ENCODE measurements around the gene IL23A. TPM values are rescaled to one million over a fixed set of nuclear protein-coding genes. Genes with fewer than 3 reads are reported as not detected.
A peak's percentile ranks its signal among the peaks of the same experiment; 100 is the strongest.
"Not testable (repeated sequence)": the region's sequence is repeated elsewhere in the genome, so short reads cannot be mapped to it uniquely, and the experiment has no call there.

IL23A gene
- total RNA-seq, 2 donors from 2014 or later = not detected

- Histone ChIP-seq H3K36me3 (replicated peaks in 1 of 2; ENCODE audit: insufficient read depth in 1 of 2, low read depth in 2 of 2) (peaks cover 0 to 19% of the 10 kb centered on the region in 2 donors), H3K4me3 (peak overlapping the region; percentile 72 to 89), H3K27ac (peak overlapping the region; percentile 95 to 98 (median 97)), H3K9me3 (no peaks in the 10 kb centered on the region), H3K4me1 (peaks cover 22% of the 10 kb centered on the region), H3K27me3 (no peaks in the 10 kb centered on the region)
- DNase-seq (peak in 2 of 4 donors; percentile 15 to 16), ATAC-seq (no peak)
- 0 to 1% methylated on average over 1 to 11 of the region's 11 CpGs for WGBS, 2 donors
- intact Hi-C loops (cut with DNase I) = loop anchor here (10.0 kb wide), 1 partner anchor 140 kb away; the partner anchor contains the start of gene MIP
- no peak for TF ChIP-seq POLR2A (IDR thresholded peaks at IDR 0.05)
- TF ChIP-seq CTCF (IDR thresholded peaks at IDR 0.05) = no peak
Observed at GRCh38 chr12:56315249-56315621, 23.4 kb upstream of the IL23A start.

- ATAC-seq = peak; percentile 91
- peak within 1 kb of the TSS; percentile 95 to 98 (median 97) for H3K27ac ChIP-seq
- intact Hi-C loops (cut with DNase I) = loop anchor here (10.0 kb wide), 1 partner anchor 139 kb away; the partner anchor contains the start of gene MIP
- peaks cover 0 to 17% of the 10 kb centered on the region in 2 donors for H3K36me3 ChIP-seq (replicated peaks in 1 of 2; ENCODE audit: insufficient read depth in 1 of 2, low read depth in 2 of 2)
- TF ChIP-seq CTCF (IDR thresholded peaks at IDR 0.05) = peak in 4 of 7 experiments; percentile 11 to 49 (median 42)
- TF ChIP-seq POLR2A (IDR thresholded peaks at IDR 0.05) = peak; percentile 74 to 96 (median 92)
- DNase-seq = peak; percentile 96 to 98 (median 96)
- H3K9me3 ChIP-seq = no peaks in the 10 kb centered on the region
- peak within 1 kb of the TSS; percentile 72 to 89 for H3K4me3 ChIP-seq
- H3K27me3 ChIP-seq = no peaks in the 10 kb centered on the region
- WGBS, 2 donors = 0 to 4% methylated on average over 4 to 61 of the region's 62 CpGs
- peaks cover 22% of the 10 kb centered on the region for H3K4me1 ChIP-seq
Observed at GRCh38 chr12:56315622-56316473, 22.8 kb upstream of the IL23A start, which contains the start of gene CNPY2. TSS of gene CNPY2 (minus strand) at chr12:56315988. CDS start at chr12:56315217, 771 bp downstream.

GRCh38 chr12:56317675-56318074, 21.0 kb upstream of the IL23A start:
- Histone ChIP-seq H3K9me3 (no peaks in the 10 kb centered on the region), H3K27me3 (no peaks in the 10 kb centered on the region), H3K27ac (no peak overlapping the region), H3K4me3 (no peak overlapping the region), H3K36me3 (replicated peaks in 1 of 2; ENCODE audit: insufficient read depth in 1 of 2, low read depth in 2 of 2) (peaks cover 0 to 17% of the 10 kb centered on the region in 2 donors), H3K4me1 (peaks cover 22% of the 10 kb centered on the region)
- 95 to 98% methylated on average over 3 of the region's 3 CpGs for WGBS, 2 donors
- DNase-seq (no peak), ATAC-seq (no peak)
- intact Hi-C loops (cut with DNase I) = loop anchor here (10.0 kb wide), 1 partner anchor 137 kb away; the partner anchor contains the start of gene MIP
- no peak for TF ChIP-seq POLR2A (IDR thresholded peaks at IDR 0.05)
- no peak for TF ChIP-seq CTCF (IDR thresholded peaks at IDR 0.05)

GRCh38 chr12:56321027-56321426, 17.7 kb upstream of the IL23A start:
- H3K27me3 ChIP-seq = no peaks in the 10 kb centered on the region
- H3K4me3 ChIP-seq = no peak overlapping the region
- no peaks in the 10 kb centered on the region for H3K9me3 ChIP-seq
- DNase-seq (no peak), ATAC-seq (no peak)
- TF ChIP-seq CTCF (IDR thresholded peaks at IDR 0.05) (no peak), POLR2A (IDR thresholded peaks at IDR 0.05) (no peak)
- no peak overlapping the region for H3K27ac ChIP-seq
- H3K4me1 ChIP-seq = peaks cover 9% of the 10 kb centered on the region
- 82 to 90% methylated on average over 2 of the region's 2 CpGs for WGBS, 2 donors
- H3K36me3 ChIP-seq (replicated peaks in 1 of 2; ENCODE audit: insufficient read depth in 1 of 2, low read depth in 2 of 2) = peaks cover 5 to 43% of the 10 kb centered on the region in 2 donors
- intact Hi-C loops (cut with DNase I) = no loop called here

GRCh38 chr12:56321610-56322009, 17.1 kb upstream of the IL23A start:
- H3K27ac ChIP-seq; DNase-seq; ATAC-seq; H3K4me1 ChIP-seq; H3K4me3 ChIP-seq; H3K27me3 ChIP-seq; intact Hi-C loops (cut with DNase I); H3K9me3 ChIP-seq: not testable (repeated sequence)
- 86 to 91% methylated on average over 8 of the region's 8 CpGs for WGBS, 2 donors
- peaks cover 5 to 47% of the 10 kb centered on the region in 2 donors for H3K36me3 ChIP-seq (replicated peaks in 1 of 2; ENCODE audit: insufficient read depth in 1 of 2, low read depth in 2 of 2)

Data from body of pancreas (tissue), 4 donors.